ENCODE results near the gene SCUBE3.
A peak's percentile ranks its signal among the peaks of the same experiment; 100 is the strongest.

SCUBE3 gene

DNA sequence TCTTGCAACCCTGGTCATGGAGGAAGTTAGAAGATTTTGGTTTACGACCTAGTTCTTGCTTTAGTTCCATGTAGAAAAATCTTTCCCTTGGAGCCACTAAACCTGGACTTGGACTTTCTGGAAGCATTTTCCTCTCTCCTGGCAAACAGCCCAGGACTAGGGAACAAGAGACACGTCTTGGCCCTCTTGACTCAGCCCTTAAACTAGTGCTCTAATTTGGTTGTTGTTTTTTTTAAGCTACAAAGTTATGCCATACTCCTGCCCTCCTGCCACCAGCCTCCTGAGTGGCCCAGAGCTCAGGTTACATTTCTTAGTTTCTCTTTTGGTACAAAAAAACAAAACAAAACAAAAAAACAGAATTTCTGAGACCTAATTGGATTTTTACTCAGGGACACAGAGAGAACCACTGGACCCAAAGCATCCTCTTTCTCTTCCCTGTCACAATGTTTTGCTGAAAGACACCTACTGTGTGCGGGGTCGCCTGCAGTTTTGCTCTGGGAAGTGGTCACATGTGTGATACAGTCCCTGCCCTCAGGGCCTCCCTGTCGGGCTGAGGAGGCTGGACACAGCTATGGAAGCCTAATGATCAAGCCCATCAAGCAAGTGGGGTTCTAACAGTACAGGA, 32.3 kb upstream of the SCUBE3 start:
- DNase-seq (ENCODE audit: low read depth in 2 of 3, low spot score in 2 of 3), result no peak

- no peak for DNase-seq (ENCODE audit: low read depth in 2 of 3, low spot score in 2 of 3)
Observed at GRCh38 chr6:35181933-35182612, 31.7 kb upstream of the SCUBE3 start.

GRCh38 chr6:35183281-35183680, 30.5 kb upstream of the SCUBE3 start:
- no peak for DNase-seq (ENCODE audit: low read depth in 2 of 3, low spot score in 2 of 3)

DNA sequence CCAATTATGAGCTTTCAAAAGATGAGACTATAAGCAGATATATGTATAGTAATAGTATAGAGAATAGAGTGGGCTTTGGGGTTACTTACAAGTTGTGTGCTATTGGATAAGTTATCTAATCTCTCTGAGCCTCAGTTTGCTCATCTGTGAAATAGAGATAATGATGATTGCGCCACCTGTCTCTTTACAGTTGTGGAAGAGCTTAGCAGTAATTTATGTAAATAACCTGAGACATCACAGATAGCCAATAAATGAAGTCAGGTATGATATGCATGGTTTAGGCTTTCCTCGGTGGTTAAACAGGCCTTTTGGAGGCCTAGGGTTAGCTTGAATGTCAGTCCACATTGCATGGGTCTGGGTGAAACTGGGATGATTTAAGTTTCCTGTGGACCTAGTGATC, 29.8 kb upstream of the SCUBE3 start:
- no peak for DNase-seq (ENCODE audit: low read depth in 2 of 3, low spot score in 2 of 3)

GRCh38 chr6:35184580-35185301, 29.0 kb upstream of the SCUBE3 start:
- no peak for DNase-seq (ENCODE audit: low read depth in 2 of 3, low spot score in 2 of 3)

- DNase-seq (ENCODE audit: low read depth in 2 of 3, low spot score in 2 of 3), result no peak
Observed at GRCh38 chr6:35185302-35185681, 28.5 kb upstream of the SCUBE3 start.

DNA sequence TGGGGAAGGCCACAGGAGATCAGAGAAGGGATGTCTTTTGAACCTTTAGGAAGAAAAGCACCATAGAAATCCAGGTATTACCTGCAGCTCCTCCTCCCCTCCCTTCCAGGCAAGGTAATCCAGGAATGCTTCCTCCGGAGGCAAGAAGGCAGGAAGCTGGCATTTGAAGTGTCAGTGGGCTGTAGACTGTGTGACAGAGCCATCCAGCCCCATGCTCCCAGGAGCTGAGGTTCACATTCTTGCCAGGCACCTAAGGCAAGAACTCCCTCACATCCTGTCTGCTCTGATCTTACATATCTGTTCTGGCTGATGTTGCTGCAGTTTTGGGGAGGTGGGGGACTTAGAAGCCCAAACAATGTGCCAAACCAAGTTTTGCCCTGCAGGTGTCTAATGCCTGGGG, 27.8 kb upstream of the SCUBE3 start:
- DNase-seq (ENCODE audit: low read depth in 2 of 3, low spot score in 2 of 3), result no peak

- no peak for DNase-seq (ENCODE audit: low read depth in 2 of 3, low spot score in 2 of 3)
Observed at GRCh38 chr6:35186571-35186970, 27.2 kb upstream of the SCUBE3 start.

DNA sequence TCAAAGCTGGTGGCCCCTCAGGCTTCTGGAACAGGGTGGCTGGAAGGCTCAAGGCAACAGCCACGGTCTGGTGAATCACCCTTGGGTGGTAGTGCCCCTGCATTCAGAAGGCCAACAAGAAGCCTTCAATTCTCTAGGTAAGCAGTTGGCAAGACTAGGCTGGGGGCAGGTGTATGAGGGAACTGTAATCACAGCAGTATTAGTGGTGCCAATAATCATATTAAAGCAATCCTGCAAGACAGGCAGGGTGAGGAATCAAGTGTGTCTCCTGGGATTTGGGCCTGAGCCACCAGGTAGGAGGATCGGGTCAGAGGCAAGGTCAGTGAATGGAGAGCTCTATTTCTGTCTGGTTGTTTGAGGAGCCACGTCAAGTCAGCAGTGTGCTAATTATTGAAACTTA, 24.9 kb upstream of the SCUBE3 start:
- no peak for DNase-seq (ENCODE audit: low read depth in 2 of 3, low spot score in 2 of 3)

DNA sequence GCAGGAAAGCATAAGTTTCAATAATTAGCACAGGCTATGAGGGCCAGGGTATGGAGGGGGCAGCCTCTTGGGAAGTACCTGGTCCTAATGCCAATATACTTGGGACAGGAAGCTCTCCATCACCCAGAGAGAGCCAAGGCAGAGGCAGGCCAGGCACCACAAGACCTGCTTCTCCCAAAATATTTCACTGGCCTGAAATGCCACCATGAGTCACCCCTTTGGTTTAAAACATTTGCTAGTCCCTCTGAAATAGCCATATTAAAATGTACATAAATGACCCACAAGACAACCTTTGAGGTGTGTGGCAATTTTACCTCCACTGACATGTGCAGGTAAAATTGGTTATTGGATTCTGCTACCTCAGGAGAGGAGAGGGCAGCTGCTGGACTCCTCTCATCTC, 23.4 kb upstream of the SCUBE3 start:
- DNase-seq (ENCODE audit: low read depth in 2 of 3, low spot score in 2 of 3), result no peak

DNA sequence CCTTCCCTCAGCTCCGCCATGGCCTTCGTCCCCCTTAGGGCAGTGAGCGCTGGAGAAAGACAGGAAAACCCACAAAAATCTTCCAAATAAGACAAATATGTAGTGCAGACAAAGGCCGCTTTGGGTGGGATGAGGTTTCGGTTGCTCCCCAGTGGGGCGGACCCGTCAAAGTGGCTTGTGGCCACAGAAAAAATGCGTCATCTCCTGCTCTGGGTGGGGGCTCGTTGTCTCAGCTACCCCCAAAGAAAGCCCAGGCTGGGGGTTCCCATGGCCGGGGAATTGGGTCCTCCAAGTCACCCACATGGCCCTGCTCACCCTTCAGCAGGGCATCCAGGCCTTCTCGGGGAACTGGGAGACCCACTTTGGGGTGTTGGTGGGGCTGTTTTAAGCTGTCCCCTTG, 21.9 kb upstream of the SCUBE3 start:
- DNase-seq (ENCODE audit: low read depth in 2 of 3, low spot score in 2 of 3), result peak in 1 of 3 experiments; percentile 32

DNA sequence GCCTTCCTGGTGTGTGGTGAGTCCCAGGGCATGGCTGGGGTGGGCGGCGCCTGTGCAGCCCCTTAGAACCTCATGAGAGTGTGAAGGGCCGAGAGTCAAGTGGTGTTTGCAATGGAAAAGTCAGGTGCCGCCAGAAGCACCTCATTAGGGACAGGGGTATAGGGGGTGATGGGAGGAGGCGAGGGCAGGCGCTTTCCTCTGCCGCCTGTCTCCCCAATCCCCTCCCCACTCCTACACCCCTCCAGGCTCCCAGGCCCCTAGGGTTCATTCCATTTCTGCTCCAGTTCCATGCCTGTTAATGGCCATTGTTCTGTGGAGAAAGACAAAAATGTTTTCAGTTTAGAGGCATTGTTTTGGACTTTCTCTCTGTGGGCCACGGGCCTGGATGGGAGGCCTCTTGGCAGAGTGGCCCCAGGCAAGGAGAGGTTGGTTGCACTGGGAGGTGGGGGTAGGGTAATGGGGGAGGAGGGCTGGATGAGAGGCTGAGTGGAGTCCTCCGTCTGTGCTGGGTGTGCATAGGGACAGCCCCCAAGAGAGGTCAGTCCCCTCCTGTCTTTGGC, 21.4 kb upstream of the SCUBE3 start:
- no peak for DNase-seq (ENCODE audit: low read depth in 2 of 3, low spot score in 2 of 3)

DNA sequence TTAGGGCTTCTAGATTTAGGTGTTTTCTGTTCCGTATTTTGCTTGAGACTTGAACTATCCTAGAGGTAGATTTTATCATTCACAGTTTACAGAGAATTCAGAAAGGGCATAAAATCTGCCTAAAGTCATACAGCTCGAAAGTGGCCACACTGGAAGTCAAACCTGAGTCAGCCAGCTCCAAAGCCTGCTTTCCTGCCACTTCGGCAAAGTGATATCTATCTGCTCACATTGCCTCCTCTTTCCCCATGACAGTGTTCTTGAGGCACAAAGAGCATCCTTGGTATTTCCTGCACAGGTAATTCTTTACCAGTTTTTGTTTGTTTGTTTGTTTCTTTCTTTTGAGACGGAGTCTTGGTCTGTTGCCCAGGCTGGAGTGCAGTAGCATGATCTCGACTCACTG, 19.4 kb upstream of the SCUBE3 start:
- DNase-seq (ENCODE audit: low read depth in 2 of 3, low spot score in 2 of 3), result no peak

GRCh38 chr6:35195120-35195780, 18.5 kb upstream of the SCUBE3 start:
- no peak for DNase-seq (ENCODE audit: low read depth in 2 of 3, low spot score in 2 of 3)

DNA sequence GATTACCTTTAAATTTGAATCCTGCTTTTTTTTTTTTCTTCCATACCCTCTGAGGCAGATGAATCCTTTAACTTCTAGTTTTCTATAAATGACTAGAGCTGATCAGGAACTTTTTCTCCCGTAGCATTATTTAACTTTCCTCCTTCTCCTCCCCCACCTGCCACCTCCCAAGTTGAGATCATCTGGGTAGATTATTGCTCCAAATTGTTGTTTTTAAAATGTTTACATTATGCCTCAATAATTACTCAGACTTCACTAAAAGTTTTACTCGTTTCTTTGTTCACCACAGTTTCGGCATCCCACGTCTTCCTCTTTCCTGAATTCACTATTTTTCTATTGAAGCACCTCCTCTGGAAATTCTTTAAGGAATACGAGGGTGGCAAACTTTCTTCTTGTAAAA, 16.6 kb upstream of the SCUBE3 start:
- no peak for DNase-seq (ENCODE audit: low read depth in 2 of 3, low spot score in 2 of 3)

GRCh38 chr6:35199866-35200265, 13.9 kb upstream of the SCUBE3 start:
- no peak for DNase-seq (ENCODE audit: low read depth in 2 of 3, low spot score in 2 of 3)

DNA sequence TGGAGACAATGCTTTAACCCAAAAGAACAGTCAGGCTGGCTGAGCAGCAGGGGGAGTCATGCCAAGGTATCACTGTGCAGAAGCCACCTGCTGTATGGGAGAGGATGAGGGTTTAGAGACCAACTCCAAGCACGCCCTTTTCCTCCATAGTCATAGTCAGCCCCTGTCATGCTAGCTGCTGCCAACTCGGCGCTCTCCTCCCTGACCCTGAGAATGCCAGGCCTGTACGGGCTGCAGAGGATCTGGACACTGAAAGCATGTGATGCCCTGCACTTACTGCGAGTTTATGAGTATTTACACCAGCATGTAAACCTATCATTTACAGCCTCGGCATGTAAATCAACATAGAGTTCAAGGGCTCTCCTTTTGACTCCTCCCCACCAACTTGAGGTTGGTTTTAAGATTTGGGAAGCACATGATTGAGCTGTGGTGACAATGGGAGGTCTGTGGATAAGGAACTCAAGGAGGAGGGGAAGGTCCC, 11.7 kb upstream of the SCUBE3 start:
- no peak for DNase-seq (ENCODE audit: low read depth in 2 of 3, low spot score in 2 of 3)

GRCh38 chr6:35203152-35203670, 10.5 kb upstream of the SCUBE3 start:
- DNase-seq (ENCODE audit: low read depth in 2 of 3, low spot score in 2 of 3), result no peak

DNA sequence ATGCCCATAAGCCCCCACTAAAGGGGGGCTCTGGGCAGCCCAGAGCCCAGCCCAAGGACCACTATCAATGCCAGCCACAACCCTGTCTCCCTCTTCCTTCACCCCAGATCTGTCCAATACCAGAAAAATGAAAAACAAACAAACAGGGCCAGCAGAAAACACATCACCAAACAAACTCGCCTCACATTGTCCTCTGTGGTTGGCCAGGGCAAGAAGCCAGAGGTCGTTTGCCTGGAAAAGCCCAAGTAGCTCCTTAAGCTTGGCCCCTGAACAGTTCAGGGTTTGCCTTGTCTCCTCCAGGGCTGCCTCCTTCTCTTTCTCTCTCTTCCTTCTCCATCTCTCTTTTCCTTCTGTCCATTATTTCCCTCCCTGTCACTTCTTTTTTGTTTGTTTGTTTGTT, 10.1 kb upstream of the SCUBE3 start:
- DNase-seq (ENCODE audit: low read depth in 2 of 3, low spot score in 2 of 3), result no peak

DNA sequence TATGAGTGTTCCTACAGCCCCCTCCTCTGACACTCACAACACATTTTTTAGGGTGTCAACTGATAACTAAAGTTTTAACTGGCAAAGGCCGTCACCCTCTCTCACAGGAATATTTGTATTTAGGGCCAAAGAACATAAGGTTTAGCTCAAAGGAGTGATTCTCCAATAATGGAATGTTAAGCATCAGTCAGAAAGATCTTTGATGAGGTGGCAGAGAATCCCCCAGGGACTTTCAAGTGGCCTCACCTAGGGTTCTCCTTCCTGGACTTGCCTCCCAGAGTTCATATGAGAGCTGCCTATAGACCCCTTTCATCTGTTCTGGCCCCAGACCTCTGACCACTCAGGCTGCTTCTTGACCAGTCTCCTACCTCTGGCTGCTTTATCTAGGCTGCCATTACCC, 7.4 kb upstream of the SCUBE3 start:
- DNase-seq (ENCODE audit: low read depth in 2 of 3, low spot score in 2 of 3), result no peak

GRCh38 chr6:35208419-35208818, 5.3 kb upstream of the SCUBE3 start:
- no peak for DNase-seq (ENCODE audit: low read depth in 2 of 3, low spot score in 2 of 3)
